Prostate gland (tissue), 2 donors: ENCODE results near the gene LPP. TPM values are rescaled to one million over a fixed set of nuclear protein-coding genes. Genes with fewer than 3 reads are reported as not detected.
A peak's percentile ranks its signal among the peaks of the same experiment; 100 is the strongest.

Experiments used
- DNase-seq: peaks from one replicate; pipeline ENCODE4 v3.0.0-alpha.2; 2019; ENCODE audit warnings: low spot score
- H3K27ac ChIP-seq, 2 donors: fragments of 200-600 bp; sonication (generic); 2 replicates each; pipeline ENCODE4 v1.5.1; 2017 to 2019
- H3K27me3 ChIP-seq: fragments of 200-600 bp; sonication (generic); replicated peaks from 2 replicates; pipeline ENCODE4 v1.5.1; 2019; ENCODE audit not compliant: insufficient read depth
- H3K36me3 ChIP-seq, 2 donors: fragments of 200-600 bp; sonication (generic); 1 replicate in 1 of 2; 2 replicates in 1 of 2; pipeline versions ENCODE4 v1.5.1 to v1.8.1; 2017 to 2019
- H3K4me1 ChIP-seq: fragments of 200-600 bp; sonication (generic); replicated peaks from 2 replicates; pipeline ENCODE4 v1.5.1; 2019
- H3K4me3 ChIP-seq, 2 donors: fragments of 200-600 bp; sonication (generic); 2 replicates each; pipeline ENCODE4 v1.5.1; 2017 to 2019
- H3K9me3 ChIP-seq: fragments of 200-600 bp; sonication (generic); 2 replicates; pipeline ENCODE4 v1.5.1; 2017
- POLR2A ChIP-seq: fragments of 450-650 bp; IDR thresholded peaks from one replicate; pipeline ENCODE4 v1.6.1; 2016; ENCODE audit warnings: antibody characterized with exemption, mild to moderate bottlenecking
- POLR2AphosphoS5 ChIP-seq: sonication (generic); formaldehyde crosslinking; IDR thresholded peaks from one replicate; pipeline ENCODE4 v1.6.1; 2017; ENCODE audit warnings: antibody characterized with exemption
- WGBS: methylation state at CpG from one replicate; pipeline ENCODE4 v1.1.5; 2018; 5-methylcytosine and 5-hydroxymethylcytosine counted together
- intact Hi-C: fragments of 100-400 bp; cut with DNase I; formaldehyde crosslinking; loops from one replicate; pipeline ENCODE4 v1.14.2; 2022
- total RNA-seq, 2 donors: library from RNA; depleted of rRNA; stranded (reverse); fragments of >200 nt; gene quantifications; one replicate each; pipeline ENCODE4 v1.1.0, GENCODE V29; 2016
- TF ChIP-seq, protein P1 (sequence below), 4 experiments: fragments of 200-600 bp in 2 of 4; fragments of 450-650 bp in 2 of 4; sonication (generic) in 2 of 4; IDR thresholded peaks; 1 replicate in 3 of 4; 2 replicates in 1 of 4; pipeline ENCODE4 v1.5.1; 2016 to 2019; ENCODE audit warnings: antibody characterized with exemption in 4 of 4, mild to moderate bottlenecking in 2 of 4, moderate library complexity in 2 of 4

LPP gene
- total RNA-seq, 2 donors from 2014 or later, result 219 to 248 TPM

DNA sequence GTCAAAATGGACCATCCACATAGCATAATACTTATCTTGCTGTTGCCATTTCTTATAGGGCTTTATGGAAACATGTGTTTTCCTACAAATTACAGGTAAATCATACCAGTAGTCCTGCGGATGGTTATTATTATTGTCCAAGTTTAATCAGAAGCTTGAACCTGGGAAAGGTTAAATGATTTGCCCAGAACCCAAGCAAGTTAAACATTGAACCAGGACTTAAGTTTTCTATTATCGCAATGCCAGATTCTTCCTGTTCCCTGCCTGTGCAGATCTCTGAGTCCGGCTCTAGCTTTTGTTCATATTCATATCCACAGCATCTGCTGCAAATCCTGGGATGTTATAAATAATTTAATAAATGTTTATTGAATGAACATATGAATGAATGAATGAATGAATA lies 12.5 kb downstream of the LPP start:
- 78% methylated on average over 3 of the region's 3 CpGs for WGBS
- Histone ChIP-seq H3K27me3 (no peaks in the 10 kb centered on the region), H3K27ac (no peak overlapping the region), H3K4me1 (peaks cover 3% of the 10 kb centered on the region), H3K4me3 (no peak overlapping the region), H3K9me3 (no peaks in the 10 kb centered on the region), H3K36me3 (no peaks in the 10 kb centered on the region)
- no peak for TF ChIP-seq POLR2AphosphoS5
- TF ChIP-seq, protein P1, sequence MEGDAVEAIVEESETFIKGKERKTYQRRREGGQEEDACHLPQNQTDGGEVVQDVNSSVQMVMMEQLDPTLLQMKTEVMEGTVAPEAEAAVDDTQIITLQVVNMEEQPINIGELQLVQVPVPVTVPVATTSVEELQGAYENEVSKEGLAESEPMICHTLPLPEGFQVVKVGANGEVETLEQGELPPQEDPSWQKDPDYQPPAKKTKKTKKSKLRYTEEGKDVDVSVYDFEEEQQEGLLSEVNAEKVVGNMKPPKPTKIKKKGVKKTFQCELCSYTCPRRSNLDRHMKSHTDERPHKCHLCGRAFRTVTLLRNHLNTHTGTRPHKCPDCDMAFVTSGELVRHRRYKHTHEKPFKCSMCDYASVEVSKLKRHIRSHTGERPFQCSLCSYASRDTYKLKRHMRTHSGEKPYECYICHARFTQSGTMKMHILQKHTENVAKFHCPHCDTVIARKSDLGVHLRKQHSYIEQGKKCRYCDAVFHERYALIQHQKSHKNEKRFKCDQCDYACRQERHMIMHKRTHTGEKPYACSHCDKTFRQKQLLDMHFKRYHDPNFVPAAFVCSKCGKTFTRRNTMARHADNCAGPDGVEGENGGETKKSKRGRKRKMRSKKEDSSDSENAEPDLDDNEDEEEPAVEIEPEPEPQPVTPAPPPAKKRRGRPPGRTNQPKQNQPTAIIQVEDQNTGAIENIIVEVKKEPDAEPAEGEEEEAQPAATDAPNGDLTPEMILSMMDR (IDR thresholded peaks at IDR 0.05), result no peak
- TF ChIP-seq POLR2A, result no peak
- no peak for DNase-seq
- intact Hi-C loops, result no loop called here

DNA sequence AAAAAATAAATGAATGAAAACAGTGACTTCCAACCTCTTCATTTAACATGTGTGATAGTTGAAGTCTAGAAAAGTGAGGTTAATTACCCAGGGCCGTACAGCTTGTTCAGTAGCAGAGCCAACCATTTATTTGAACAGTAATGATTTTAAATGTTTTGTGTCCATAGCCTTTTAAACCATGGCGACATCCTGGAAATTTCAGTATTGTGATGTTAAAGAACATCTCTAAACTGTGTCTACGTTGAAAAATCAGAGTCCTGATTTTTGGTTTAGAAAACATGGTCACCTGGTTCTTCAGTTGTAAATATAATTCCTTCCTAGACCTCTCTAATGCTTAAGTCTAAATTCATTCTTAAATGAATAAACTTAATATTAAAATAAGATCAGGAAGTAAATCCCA lies 14.2 kb downstream of the LPP start:
- TF ChIP-seq, protein P1 (IDR thresholded peaks at IDR 0.05), result no peak
- TF ChIP-seq POLR2A (no peak), POLR2AphosphoS5 (no peak)
- no peaks in the 10 kb centered on the region for H3K9me3 ChIP-seq
- H3K27ac ChIP-seq, result no peak overlapping the region
- H3K4me1 ChIP-seq, result peaks cover 8% of the 10 kb centered on the region
- no peak for DNase-seq
- no peak overlapping the region for H3K4me3 ChIP-seq
- no peaks in the 10 kb centered on the region for H3K27me3 ChIP-seq
- intact Hi-C loops, result no loop called here
- 42% methylated on average over 3 of the region's 3 CpGs for WGBS
- no peaks in the 10 kb centered on the region for H3K36me3 ChIP-seq

DNA sequence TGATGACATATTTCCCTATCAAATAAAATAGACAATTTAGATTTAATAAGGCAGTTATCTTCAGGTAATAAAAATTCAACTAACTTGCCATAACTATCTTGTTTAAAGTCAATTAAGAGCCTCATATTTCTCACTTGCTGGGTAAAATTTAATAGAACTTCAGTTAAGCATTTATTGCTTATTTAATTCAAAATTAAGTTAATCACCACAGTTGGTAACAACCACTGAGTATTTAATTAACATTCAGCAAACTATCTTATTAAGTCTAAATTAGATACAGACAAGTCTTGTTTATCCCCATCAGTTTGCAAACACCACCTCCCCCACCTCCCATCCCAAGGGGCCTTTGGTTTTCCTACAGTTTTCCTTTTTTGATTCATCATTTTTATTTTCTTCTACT lies 14.7 kb downstream of the LPP start:
- no peak for DNase-seq
- Histone ChIP-seq H3K4me1 (peaks cover 5% of the 10 kb centered on the region), H3K27me3 (no peaks in the 10 kb centered on the region), H3K4me3 (no peak overlapping the region), H3K27ac (peak overlapping the region in 1 of 2 donors; percentile 45), H3K9me3 (no peaks in the 10 kb centered on the region), H3K36me3 (no peaks in the 10 kb centered on the region)
- intact Hi-C loops, result no loop called here
- TF ChIP-seq, protein P1 (IDR thresholded peaks at IDR 0.05), result no peak
- TF ChIP-seq POLR2A, result no peak
- TF ChIP-seq POLR2AphosphoS5, result no peak

DNA sequence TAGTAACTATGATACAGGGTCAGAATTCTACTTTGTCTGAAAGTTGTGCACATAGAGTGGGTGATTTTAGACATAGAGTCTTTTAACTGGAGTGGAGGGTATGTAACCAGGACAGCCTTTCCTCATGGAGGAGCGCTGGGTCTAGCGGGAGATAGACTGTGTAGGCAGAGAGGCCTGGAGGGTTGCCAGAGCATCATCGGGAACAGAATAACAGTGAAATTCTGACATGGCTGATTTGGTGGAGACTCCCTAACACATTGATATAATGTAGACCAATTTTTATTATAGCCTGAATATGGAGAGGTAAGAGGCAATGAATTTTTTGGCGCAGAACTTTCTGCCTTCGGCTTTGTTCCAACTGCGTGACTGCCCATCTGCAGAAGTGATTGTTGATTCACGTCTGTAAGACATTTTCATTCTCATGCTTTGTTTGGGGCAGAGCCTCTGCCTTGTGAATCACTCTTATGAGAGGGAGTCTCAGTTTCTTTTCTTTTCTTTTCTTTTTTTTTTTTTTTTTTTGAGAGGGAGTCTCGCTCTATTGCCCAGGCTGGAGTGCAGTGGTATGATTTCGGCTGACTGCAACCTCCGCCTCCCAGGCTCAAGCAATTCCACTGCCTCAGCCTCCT lies 16.0 kb downstream of the LPP start:
- whole genome bisulfite sequencing, result 82% methylated on average over 10 of the region's 10 CpGs
- Histone ChIP-seq H3K27me3 (no peaks in the 10 kb centered on the region), H3K4me3 (no peak overlapping the region), H3K27ac (peak overlapping the region in 1 of 2 donors; percentile 40), H3K9me3 (no peaks in the 10 kb centered on the region), H3K36me3 (no peaks in the 10 kb centered on the region), H3K4me1 (peaks cover 5% of the 10 kb centered on the region)
- intact Hi-C loops, result no loop called here
- TF ChIP-seq, protein P1 (IDR thresholded peaks at IDR 0.05), result no peak
- TF ChIP-seq POLR2A (no peak), POLR2AphosphoS5 (no peak)
- DNase-seq, result no peak
